ENCODE results near the gene CLEC11A.
"Not testable (repeated sequence)": the region's sequence is repeated elsewhere in the genome, so short reads cannot be mapped to it uniquely, and the experiment has no call there.

CLEC11A gene

DNA sequence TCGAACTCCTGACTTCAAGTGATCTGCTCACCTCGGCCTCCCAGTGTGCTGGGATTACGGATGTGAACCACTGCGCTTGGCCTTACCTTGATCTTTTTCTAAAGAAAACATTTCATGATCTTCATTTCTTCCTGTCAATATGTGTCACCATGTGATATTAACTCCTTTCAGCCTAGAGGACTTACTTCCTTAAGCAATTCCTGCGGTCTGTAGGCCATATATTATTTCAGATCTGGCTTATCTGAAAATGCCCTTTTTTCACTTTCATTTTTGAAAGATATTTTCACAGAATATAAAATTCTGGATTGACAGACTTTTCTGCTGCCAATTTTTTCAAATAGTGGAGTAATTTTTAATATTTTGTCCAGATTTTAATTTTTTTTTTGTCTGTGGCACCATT, 45.1 kb downstream of the CLEC11A start:
- TF ChIP-seq, protein P1, sequence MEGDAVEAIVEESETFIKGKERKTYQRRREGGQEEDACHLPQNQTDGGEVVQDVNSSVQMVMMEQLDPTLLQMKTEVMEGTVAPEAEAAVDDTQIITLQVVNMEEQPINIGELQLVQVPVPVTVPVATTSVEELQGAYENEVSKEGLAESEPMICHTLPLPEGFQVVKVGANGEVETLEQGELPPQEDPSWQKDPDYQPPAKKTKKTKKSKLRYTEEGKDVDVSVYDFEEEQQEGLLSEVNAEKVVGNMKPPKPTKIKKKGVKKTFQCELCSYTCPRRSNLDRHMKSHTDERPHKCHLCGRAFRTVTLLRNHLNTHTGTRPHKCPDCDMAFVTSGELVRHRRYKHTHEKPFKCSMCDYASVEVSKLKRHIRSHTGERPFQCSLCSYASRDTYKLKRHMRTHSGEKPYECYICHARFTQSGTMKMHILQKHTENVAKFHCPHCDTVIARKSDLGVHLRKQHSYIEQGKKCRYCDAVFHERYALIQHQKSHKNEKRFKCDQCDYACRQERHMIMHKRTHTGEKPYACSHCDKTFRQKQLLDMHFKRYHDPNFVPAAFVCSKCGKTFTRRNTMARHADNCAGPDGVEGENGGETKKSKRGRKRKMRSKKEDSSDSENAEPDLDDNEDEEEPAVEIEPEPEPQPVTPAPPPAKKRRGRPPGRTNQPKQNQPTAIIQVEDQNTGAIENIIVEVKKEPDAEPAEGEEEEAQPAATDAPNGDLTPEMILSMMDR (IDR thresholded peaks at IDR 0.05; ENCODE audit: insufficient read depth, missing control alignments): no peak
- FAIRE-seq: no peak
- DNase-seq (ENCODE audit: insufficient read length, low spot score): no peak

DNA sequence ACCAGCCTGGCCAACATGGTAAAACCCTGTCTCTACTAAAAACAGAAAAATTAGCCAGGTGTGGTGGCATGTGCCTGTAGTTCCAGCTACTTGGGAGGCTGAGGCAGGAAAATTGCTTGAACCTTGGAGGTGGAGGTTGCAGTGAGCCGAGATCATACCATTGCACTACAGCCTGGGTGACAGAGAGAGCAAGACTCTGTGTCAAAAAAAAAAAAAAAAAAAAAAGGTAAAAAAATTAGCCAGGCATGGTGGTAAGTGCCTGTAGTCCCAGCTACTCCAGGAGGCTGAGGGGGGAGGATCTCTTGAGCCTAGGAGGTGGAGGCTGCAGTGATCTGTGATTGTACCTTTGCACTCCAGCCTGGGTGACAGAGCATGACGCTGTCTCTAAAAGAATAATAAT, 47.0 kb downstream of the CLEC11A start, which contains the start of gene GPR32:
GPR32 (plus strand) TSS at position 301 of the 400 bp plus-strand sequence. CDS start 137 bp downstream, outside the sequence.
- DNase-seq (ENCODE audit: insufficient read length, low spot score); FAIRE-seq: not testable (repeated sequence)

DNA sequence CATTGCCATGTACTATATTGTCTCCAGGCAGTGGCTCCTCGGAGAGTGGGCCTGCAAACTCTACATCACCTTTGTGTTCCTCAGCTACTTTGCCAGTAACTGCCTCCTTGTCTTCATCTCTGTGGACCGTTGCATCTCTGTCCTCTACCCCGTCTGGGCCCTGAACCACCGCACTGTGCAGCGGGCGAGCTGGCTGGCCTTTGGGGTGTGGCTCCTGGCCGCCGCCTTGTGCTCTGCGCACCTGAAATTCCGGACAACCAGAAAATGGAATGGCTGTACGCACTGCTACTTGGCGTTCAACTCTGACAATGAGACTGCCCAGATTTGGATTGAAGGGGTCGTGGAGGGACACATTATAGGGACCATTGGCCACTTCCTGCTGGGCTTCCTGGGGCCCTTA, 47.7 kb downstream of the CLEC11A start:
- FAIRE-seq: no peak
- TF ChIP-seq, protein P1 (IDR thresholded peaks at IDR 0.05; ENCODE audit: insufficient read depth, missing control alignments): no peak
- DNase-seq (ENCODE audit: insufficient read length, low spot score): no peak

DNA sequence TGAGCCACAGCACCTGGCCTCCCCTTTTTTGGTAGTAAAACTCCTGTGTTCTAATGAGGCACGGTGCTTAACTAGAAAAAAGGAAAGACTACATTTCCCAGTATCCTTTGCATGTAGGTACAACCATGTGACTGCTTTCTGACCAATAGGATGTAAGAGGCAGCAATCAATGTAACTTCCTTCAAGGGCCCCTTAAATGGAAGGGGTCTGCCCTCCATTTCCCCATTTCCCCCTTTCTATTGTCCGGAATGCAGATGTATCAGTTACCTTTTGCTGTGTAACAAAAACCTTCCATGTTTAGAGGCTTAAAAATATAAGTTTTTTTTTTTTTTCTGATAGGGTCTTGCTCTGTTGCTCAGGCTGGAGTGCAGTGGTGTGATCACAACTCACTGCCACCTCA, 49.3 kb downstream of the CLEC11A start:
- TF ChIP-seq, protein P1 (IDR thresholded peaks at IDR 0.05; ENCODE audit: insufficient read depth, missing control alignments): no peak
- FAIRE-seq (no peak), DNase-seq (ENCODE audit: insufficient read length, low spot score) (no peak)

DNA sequence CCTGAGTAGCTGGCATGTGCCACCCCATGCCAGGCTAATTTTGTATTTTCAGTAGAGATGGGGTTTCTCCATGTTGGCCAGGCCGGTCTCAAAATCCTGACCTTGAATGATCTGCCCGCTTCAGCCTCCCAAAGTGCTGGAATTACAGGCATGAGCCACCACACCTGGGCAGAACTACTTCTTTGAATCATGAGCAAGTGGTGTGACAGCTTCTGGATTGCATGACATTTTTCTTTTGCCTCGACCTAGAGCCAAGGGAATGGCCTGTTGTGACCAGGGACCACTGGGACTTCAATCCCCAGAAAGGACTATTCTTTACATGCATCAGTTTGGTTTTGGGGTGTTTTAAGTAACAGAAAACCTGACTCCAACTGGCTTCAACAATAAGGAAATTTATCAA, 49.7 kb downstream of the CLEC11A start:
- FAIRE-seq; DNase-seq (ENCODE audit: insufficient read length, low spot score): not testable (repeated sequence)

DNA sequence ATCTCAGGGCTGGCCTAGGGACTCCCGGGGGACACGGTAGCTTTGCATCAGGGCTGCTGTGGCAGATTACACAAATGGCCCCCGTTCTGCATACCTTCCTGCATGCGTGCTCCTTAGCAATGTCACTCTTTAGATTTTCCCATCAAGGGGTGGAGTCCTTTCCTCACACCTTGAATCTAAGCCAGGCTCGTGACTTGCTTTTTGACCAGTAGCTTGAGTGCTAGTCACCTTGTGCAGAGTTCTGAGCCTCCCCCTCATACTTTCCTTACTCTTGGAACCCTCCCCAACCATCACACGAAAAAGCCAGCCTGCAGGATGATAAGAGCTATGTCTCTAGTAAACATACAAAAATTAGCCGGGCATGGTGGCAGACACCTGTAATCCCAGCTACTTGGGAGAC, 50.3 kb downstream of the CLEC11A start:
- not testable (repeated sequence) for FAIRE-seq; DNase-seq (ENCODE audit: insufficient read length, low spot score)

All from D721Med (cell line).